ENCODE data around the gene IDUA.

IDUA gene

DNA sequence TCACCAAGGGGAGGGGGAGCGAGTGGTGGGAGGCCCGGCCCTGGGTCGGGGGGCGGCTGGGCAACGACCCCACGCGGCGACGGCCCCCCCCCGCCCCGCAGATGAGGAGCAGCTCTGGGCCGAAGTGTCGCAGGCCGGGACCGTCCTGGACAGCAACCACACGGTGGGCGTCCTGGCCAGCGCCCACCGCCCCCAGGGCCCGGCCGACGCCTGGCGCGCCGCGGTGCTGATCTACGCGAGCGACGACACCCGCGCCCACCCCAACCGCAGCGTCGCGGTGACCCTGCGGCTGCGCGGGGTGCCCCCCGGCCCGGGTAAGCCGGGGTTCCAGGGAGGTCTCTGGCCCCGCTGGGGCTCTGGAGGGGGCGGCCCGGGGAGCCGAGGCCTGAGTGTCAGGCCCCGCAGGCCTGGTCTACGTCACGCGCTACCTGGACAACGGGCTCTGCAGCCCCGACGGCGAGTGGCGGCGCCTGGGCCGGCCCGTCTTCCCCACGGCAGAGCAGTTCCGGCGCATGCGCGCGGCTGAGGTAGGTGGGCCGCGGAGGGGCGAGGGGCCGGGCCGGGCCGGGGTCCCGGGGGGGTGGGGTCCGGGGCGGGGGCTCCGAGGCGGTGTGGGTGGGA is 15.9 kb downstream of the IDUA start:
- no peak for DNase-seq

DNA sequence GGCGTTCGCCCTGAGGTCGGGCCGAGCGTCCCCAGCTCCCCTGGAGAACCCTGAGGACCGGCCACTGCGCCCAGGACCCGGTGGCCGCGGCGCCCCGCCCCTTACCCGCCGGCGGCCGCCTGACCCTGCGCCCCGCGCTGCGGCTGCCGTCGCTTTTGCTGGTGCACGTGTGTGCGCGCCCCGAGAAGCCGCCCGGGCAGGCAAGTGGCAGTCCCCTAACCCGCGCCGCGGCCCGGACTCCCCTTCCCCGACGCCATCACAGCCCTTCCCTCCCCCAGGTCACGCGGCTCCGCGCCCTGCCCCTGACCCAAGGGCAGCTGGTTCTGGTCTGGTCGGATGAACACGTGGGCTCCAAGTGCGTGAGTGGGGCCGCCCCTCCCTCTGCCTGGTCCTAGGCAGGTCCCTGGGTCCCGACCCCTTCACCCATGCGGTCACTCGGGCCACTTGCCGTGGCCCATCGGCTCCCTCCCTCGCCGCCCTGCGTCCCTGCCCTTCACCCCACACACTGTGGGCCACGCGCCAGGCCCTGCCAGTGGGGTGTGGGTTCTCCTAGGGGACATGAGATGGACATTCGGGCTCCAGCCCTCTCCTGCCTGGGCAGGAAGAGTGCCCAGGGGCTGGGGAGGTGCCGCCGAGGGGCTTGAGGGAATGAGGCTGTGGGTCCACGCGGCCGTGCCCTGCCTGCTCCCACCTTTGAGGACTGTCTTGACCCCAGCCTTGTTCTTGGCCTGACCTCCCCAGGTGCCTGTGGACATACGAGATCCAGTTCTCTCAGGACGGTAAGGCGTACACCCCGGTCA is 16.6 kb downstream of the IDUA start:
- no peak for DNase-seq

DNA sequence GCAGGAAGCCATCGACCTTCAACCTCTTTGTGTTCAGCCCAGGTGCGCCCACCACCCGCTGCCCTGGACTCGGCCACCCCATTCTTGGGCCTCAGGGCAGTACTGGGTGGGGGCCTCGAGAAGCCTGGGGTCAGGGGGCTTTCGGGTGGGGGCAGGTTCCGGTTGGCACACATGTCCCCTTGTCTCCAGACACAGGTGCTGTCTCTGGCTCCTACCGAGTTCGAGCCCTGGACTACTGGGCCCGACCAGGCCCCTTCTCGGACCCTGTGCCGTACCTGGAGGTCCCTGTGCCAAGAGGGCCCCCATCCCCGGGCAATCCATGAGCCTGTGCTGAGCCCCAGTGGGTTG is 17.2 kb downstream of the IDUA start:
- no peak for DNase-seq

DNA sequence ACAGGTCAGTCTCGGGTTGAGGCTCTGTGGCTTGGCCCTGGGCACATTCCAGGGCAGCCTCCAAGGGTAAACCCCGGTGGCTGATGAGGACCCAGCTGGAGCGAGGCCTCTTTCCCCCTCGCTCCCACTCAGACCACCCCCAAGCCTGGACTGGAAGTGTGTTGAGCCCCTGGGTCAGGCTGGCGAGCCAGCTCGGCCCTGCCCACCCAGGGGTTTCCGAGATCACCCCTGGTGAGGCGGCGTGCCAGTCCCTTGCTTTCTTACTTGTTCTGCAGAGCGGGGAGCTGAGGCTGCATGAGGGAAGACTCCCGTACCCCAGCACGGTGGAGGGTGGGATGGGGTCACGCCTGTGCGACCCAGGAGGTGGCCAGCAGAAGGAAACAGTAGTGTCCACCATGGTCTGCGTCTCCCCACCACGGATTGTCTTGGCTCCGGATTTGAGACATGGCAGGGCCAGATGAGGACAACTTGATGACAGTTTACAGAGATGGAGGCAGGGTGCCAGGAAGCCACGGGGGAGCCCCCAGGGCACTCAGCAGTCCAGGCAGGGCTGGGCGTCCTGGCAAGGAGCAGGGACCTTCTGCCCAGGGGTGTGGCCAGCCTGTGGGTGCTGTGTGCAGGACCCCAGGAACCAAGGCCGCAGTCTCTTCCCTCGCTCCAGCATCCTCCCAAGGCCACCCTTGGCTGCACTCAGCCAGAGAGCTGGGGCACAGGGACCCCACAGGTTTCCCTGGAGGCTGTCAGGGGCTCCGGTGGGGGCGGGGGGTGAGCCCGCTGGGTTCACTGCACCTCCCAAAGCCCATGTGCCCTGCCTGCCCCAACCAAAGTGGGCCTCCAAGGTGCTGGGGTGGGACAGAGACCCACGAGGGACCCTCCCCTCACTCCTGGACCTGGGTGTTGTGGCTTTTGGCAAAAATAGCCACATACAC is 18.0 kb downstream of the IDUA start:
- DNase-seq: no peak

- no peak for DNase-seq
These were observed 20.0 kb downstream of the IDUA start for GRCh38 chr4:1006856-1007255.

DNA sequence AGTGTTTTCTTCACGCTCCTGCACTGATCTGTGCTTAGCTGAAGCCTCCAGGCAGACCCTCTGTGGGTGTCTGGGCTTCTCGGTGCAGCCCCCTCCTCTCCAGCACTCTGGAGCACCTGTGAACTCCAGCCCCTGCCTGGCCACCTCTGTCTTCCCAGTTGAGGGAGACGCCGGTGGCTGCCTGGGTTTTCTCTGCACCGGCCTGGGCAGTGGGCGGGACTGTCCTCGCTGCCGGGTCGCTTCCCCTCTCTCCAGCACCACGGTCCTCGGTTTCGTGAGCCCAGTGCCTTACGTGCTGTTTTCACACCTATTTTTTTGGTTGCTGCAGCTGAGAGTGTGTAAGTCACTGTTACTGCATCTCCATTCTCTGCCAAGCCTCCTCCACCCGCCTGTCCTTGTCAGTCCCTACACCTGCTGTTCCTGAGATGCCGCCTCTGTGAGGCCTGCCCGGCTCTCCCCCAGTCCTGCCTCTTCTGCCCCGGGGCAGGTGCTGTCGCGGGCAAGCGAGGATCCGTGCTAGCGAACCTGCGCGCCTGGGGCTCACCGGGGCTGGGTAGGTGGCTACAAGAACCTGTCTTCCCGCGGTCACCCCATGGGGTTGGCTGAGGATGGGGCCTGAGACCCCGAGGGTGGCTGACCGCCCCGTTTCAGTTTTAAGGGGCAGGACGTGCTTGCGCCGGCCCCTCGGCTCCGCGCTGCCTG is 22.1 kb downstream of the IDUA start:
- DNase-seq: peak; percentile 45

GRCh38 chr4:1009542-1010394 is 22.9 kb downstream of the IDUA start:
- DNase-seq: peak; percentile 72

DNA sequence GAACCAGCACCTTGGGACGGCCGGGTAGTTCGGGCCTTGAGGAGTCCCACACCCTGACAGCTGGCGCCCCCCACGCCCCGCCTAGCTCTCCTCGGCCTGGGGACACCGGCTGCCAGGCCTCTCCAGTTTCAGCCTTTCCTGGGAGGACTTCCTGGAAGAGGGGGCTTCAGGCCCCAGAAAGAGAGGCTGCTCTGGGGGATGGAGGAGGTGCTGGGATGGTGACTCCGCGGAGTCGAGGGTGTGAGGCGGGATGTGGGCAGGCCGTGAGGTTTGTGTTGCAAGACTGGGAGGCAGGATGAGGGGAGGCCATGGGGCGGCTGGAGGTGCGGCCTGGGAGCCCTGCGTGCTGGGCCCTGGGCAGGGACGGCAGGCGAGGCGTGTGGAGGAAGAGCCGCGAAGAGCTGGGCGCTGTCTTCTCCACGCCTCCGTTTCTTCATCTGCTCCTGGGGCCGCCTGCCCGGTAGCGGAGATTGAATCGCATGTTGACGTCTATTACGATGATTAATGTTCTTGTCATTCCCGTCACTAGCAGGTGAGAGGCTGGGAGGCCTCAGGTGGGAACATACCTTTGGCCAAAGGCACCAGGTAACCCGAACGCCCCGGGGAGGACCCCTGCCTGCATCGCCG is 23.7 kb downstream of the IDUA start:
- peak; percentile 78 for DNase-seq

DNA sequence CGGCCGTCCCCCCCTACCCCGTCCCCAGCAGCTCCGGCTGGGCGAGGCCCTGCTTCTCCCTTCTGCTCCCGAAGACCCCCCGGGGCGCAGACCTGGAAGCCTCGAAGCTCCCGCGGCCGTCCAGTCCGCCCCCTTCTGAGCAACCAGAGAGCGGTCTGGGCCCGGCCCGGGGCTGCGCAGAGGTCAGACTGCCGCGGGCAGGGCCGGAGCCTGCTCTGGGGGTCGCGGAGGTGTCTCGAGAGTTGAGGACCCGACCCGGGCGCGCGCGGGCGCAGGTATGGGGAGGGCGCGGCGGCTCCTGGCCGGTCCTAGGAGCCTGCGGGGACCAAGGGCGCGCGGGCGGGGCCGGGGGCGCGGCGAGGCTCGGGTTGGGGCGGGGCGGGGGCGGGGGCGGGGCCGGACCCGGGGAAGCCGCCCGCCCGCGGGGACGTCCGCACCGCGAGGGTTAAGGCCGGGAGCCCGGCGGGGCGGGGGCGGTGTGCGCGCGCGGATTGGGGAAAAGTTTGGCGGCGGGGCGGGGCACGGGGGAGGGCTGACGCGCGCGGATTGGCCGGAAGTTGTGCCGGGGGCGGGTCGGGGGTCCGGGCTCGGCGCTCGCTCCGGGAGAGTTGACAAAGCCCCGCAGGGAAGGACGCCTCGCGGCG is 24.3 kb downstream of the IDUA start, which contains the start of gene FGFRL1:
Gene FGFRL1, plus strand, starts transcription at position 605 of the 644 bp plus-strand sequence. CDS start 860 bp downstream, outside the sequence.
- peak; percentile 93 for DNase-seq

- DNase-seq: no peak
These were observed 24.8 kb downstream of the IDUA start for GRCh38 chr4:1011666-1012033.

DNA sequence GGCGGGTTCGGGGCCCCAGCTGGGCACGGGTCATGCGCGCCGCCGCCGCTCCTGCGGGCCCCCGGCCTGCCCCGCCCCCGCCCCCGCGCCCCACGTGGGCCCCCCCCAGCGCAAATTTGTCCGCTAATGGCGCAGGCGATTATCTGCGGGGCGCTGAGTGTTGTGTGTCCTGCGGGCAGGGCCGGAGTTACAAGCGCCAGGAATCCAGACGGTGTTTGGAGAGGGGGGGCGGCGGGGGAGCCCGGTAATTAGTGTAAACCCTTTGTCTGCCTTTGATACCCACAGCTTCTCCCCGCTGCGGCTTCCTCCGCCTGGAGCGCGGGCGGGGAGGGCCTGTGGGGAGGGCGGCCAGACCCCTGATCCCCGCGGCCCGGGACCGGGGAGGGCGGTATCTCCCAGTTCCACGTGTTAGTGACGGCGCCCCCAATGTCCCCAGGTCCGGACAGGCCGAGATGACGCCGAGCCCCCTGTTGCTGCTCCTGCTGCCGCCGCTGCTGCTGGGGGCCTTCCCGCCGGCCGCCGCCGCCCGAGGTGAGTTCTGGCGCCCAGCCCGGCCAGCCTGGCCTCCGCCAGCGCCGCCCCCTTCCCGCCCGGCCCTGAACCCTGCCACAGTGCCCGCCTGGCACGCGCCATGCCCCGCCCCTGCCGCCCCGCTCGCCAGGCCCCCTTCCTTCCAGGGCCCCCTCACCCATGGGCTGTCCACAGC is 25.3 kb downstream of the IDUA start:
- peak; percentile 46 for DNase-seq

DNA sequence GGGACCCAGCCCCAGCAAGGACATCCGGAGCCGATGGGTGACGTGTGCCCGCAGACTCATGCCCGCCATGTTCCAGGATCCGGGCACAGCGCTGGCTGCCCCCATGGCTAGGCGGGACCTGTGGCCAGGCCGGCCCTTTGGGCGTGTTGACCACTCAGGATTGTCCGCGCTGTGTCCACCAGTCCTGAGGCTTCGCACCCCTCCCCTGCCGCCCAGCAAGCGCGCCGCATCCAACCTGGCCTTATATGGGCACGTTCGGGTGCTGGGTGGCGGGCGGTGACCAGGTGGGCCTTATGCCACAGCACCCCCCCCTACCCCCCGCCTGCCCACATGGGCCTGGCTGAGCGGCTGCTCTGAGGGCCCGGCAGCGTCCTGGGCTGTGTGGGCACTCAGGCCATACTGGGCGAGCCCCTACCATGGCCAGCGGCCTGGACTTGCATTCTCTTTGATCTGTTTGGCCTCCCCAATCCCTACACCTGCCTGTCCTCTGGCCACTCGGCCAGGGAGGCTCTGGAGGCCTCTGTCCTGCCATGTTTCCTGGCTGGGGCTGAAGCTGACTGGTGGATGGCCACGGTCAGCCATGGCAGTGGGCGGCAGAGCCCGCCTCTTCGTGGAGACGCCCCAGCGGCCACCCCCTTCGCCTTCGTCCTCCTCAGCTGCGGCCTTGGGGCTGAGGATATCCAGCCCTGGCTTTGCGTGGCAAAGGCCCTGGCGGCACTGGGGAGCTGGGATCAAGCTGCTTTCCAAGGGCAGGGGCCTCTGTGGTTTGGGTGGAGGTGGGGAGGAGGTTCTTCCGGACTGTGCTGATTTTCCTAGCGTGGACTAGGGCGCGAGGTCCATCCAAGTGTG is 26.6 kb downstream of the IDUA start:
- no peak for DNase-seq

GRCh38 chr4:1014291-1015167 is 27.7 kb downstream of the IDUA start:
- no peak for DNase-seq

GRCh38 chr4:1015179-1015578 is 28.3 kb downstream of the IDUA start:
- no peak for DNase-seq

DNA sequence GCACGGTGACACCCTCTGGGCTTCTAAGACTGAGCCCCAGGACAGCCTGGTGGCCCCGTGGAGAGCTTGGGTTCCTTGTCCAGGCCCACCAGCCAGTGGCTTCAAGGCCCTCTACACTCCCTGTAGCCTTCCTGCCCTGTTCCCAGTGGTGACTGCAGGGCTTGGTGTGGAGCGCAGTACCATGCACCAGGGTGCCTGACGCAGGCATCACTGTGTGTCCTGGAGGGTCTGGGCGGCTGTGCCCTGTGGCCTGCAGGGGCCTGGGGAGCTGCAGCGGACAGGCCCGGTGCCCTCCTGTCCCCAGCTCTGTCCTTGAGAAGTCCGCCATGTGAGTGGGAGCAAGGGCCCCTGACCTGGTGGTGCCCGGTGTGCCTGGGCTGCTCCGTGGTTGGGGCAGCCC is 28.9 kb downstream of the IDUA start:
- no peak for DNase-seq

DNA sequence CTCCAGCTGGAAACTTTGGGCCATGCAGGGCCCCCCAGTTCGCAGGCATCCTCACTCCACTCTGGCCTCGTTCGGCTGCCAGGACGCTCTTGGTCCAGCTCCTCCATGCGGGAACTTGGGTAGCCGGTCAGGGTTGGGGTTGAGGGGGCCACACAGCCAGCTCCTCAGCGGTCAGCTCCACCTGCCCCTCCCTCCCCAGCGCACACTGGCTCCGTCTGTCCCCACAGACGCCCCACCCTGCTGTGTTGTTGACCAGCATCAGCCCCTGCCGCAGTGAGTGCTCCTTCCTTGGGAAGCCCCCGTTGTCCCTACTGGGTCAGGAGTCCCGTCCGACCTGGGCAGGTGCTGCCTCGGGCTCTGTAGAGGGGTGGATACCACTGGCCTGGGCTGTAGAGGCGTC is 30.4 kb downstream of the IDUA start:
- DNase-seq: no peak

DNA sequence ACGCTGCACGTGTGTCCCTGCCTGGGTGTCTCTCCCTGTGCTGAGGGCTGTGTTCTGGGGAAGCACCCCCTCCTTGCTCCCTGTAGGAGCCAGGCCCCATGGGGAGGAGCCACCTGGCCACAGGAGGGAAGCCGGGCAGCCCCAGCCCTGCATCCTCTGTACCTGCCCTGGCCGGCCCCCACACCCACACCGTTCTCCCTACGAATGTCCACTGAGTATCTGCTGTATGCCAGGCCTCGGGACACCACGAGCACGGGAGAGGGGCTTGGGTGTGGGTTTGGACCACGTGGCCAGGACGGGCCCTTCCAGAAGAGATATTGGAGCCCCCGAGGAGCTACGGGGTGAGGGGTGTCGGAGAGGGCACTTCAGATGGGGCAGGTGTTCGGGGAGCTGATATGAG is 30.9 kb downstream of the IDUA start:
- no peak for DNase-seq

Data from CD4-positive, alpha-beta T cell treated with Interleukin-17A for 1 hour (primary cell).